ENCODE data around the gene CALR. TPM values are rescaled to one million over a fixed set of nuclear protein-coding genes. Genes with fewer than 3 reads are reported as not detected.

The CALR gene
- total RNA-seq, 1 experiment from 2014 or later: 1,088 TPM

GRCh38 chr19:12940897-12941296, 2.5 kb downstream of the CALR start:
- ATAC-seq: no peak
- peaks cover 66% of the 10 kb centered on the region for H3K36me3 Mint-ChIP-seq

GRCh38 chr19:12943437-12944044, 5.1 kb downstream of the CALR start:
- Mint-ChIP-seq H3K27ac (peak overlapping the region; percentile 64), H3K9me3 (no peaks in the 10 kb centered on the region), H3K36me3 (peaks cover 77% of the 10 kb centered on the region), H3K4me3 (no peak overlapping the region), H3K4me1 (peaks cover 29% of the 10 kb centered on the region), H3K27me3 (ENCODE audit: low read depth) (no peaks in the 10 kb centered on the region; the same call in 1 of the 2 replicates)
- no peak for DNase-seq (ENCODE audit: low spot score)
- ChIA-PET POLR2A (no interaction called here), CTCF (interaction anchor here (1.2 kb wide), 1 partner anchor 22 kb away, joined by 5 read pairs; no protein-coding TSS in a partner anchor)
- ATAC-seq: no peak
- TF ChIP-seq E2F1 (CRISPR knock-in tag; IDR thresholded peaks at IDR 0.05): no peak
- TF ChIP-seq ZNF423 (CRISPR knock-in tag; IDR thresholded peaks at IDR 0.05): no peak
- no peak for TF ChIP-seq ZSCAN18 (CRISPR knock-in tag; IDR thresholded peaks at IDR 0.05)
- TF ChIP-seq HMGA2 (CRISPR knock-in tag; IDR thresholded peaks at IDR 0.05): no peak
- no peak for TF ChIP-seq MAX (CRISPR knock-in tag; IDR thresholded peaks at IDR 0.05)
- TF ChIP-seq PRDM15 (CRISPR knock-in tag; IDR thresholded peaks at IDR 0.05): no peak
- TF ChIP-seq ETV6 (CRISPR knock-in tag; IDR thresholded peaks at IDR 0.05): no peak
- TF ChIP-seq MLX (CRISPR knock-in tag; IDR thresholded peaks at IDR 0.05): no peak
- no peak for TF ChIP-seq ZNF121 (CRISPR knock-in tag; IDR thresholded peaks at IDR 0.05)
- TF ChIP-seq ZMAT4 (CRISPR knock-in tag; IDR thresholded peaks at IDR 0.05): no peak
- TF ChIP-seq ZNF232 (CRISPR knock-in tag; IDR thresholded peaks at IDR 0.05): no peak
- no peak for TF ChIP-seq EMX1 (CRISPR knock-in tag; IDR thresholded peaks at IDR 0.05)
- TF ChIP-seq ATF2 (CRISPR knock-in tag; IDR thresholded peaks at IDR 0.05; ENCODE audit: borderline replicate concordance, low read depth): no peak

More at GRCh38 chr19:12940897-12941296, 2.5 kb downstream of the CALR start:
- ChIA-PET CTCF (no interaction called here), POLR2A (no interaction called here)
- Mint-ChIP-seq H3K4me3 (peak overlapping the region; percentile 99), H3K4me1 (peaks cover 30% of the 10 kb centered on the region), H3K27ac (peak overlapping the region; percentile 89; the same call in 1 of the 2 replicates), H3K9me3 (no peaks in the 10 kb centered on the region), H3K27me3 (ENCODE audit: low read depth) (no peaks in the 10 kb centered on the region; the same call in 1 of the 2 replicates)
- TF ChIP-seq ATF3 (CRISPR knock-in tag; conservative IDR thresholded peaks at IDR 0.05): no peak
- no peak for TF ChIP-seq ARID4B (CRISPR knock-in tag; IDR thresholded peaks at IDR 0.05; ENCODE audit: borderline replicate concordance)
- DNase-seq (ENCODE audit: low spot score): no peak
